NCI-H345 treated with DMSO at 0.1 percent for 48 hours (cell line): ENCODE measurements around the gene MYL4.
"Not testable (repeated sequence)": the region's sequence is repeated elsewhere in the genome, so short reads cannot be mapped to it uniquely, and the experiment has no call there.

Experiments
- DNase-seq: peaks from one replicate; lab custom pipeline; 2025; ENCODE audit not compliant: unreplicated experiment; lab: John Stamatoyannopoulos, UW

The MYL4 gene

DNA sequence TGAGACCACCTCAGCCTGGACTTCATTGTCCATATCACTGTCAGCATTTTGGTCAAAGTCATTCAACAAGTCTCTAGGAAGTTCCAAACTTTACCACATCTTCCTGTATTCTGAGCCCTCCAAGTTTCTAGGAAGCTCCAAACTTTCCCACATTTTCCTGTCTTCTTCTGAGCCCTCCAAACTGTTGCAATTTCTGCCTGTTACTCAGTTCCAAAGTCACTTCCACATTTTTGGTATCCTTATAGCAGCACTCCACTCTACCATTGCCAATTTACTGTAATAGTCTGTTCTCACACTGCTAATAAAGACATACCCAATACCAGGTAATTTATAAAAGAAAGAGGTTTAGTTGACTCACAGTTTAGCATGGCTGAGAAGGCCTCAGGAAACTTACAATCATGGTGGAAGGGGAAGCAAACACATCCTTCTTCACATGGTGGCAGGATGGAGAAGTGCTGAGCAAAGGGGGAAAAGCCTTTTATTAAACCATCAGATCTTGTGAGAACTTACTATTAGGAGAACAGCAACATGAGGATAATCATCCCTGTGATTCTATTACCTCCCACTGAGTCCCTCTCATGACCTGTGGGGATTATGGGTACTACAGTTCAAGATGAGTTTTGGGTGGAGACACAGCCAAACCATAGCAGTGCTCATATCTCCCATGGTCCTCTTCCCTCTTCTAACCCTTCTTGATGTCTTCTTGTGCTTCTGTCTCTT is 60.6 kb downstream of the MYL4 start:
- not testable (repeated sequence) for DNase-seq

DNA sequence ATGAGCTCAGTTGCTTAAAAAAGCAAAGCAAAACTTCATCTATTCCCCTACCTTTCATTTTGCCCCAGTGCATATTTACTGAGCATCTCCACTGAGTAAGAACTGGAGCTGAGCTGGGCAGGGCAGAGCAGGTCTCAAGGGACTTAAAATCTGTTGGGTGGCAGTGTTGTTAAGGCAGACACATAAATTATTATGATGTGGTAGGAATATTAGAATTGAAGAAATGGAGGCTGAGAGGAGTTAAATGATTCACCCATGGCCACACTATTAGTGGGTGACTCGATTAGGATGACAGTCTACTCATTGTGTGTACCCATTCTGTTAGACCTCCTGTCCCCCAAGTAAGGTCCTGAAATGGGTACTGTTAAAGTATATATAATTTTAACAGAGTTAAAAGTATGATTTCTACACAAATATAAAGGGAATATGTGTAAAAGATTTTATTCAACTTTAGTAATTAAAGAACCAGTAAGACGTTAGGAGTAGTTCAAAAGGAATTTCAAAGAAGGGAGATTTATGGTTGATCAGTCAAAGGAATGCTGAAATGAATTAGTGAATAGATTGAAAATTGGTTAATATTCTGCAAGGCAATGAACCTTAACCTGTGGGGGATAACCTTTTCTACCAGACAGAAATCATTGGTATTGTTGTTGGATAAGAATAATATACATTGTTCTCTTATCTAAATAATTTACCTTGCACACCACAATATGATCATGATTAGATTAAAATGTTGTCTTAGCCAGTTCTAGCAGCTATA is 62.0 kb downstream of the MYL4 start:
- DNase-seq: no peak

DNA sequence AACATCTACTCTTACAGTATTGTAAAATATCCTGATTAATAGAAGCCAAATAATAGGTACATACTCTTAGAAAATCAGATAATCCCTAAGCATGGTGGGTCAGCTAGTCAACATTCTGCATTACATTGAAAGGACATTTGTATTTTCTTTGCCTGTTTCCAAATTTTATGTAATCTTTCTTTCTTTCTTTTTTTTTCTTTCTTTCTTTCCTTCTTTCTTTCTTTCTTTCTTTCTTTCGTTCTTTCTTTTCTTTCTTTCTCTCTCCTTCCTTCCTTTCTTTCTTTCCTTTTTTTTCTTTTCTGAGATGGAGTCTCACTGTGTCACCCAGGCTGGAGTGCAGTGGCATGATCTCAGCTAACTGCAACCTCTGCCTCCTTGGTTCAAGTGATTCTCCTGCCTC is 63.3 kb downstream of the MYL4 start:
- no peak for DNase-seq

DNA sequence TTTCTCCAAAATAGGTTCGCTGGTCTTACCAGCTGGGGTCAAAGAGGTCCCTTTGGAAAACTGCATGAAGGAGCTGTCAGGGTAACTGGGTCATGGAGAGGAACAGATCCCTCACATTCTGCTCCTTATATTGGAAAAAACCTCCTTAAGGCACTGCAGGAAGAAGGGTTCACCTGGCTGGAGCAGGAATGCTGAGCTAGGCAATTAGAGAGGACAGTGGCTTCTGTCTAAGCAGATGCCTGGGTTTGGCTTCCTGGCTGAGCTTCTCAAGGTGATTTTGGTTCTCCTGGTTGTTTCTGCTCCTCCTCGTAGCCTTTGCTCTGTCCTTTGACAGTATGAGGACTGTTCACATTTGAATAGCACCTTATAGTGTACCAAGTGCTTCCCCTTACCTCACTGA is 64.1 kb downstream of the MYL4 start:
- no peak for DNase-seq
